Activated CD8-positive, alpha-beta T cell treated with anti-CD3 and anti-CD28 coated beads for 36 hours (primary cell): Measurements from ENCODE around the gene LGI1. TPM values are rescaled to one million over a fixed set of nuclear protein-coding genes. Genes with fewer than 3 reads are reported as not detected.

Experiments
- ATAC-seq: fragments of 200-7000 bp; cut with Tn5 transposase; one replicate; pipeline ENCODE4 v1.10.0; 2021; ENCODE audit warnings: mild to moderate bottlenecking, moderate library complexity
- CTCF ChIA-PET: fragments of 350-600 bp; sonication (Branson Sonifier 250); formaldehyde crosslinking; loops from one replicate; lab custom pipeline; 2021; ENCODE audit warnings: antibody characterized with exemption; lab: Charles Lee
- POLR2A ChIA-PET: fragments of 350-600 bp; sonication (Branson Sonifier 250); formaldehyde crosslinking; loops from one replicate; lab custom pipeline; 2021; ENCODE audit warnings: antibody characterized with exemption; lab: Charles Lee
- DNase-seq: peaks from one replicate; pipeline ENCODE4 v3.0.0-alpha.2; 2020
- H3K27ac Mint-ChIP-seq: one replicate; pipeline ENCODE4 v1.8.0; 2021; ENCODE audit warnings: mild to moderate bottlenecking, mixed read lengths
- H3K27me3 Mint-ChIP-seq: one replicate; pipeline ENCODE4 v1.8.0; 2021; ENCODE audit warnings: mixed read lengths
- H3K36me3 Mint-ChIP-seq: one replicate; pipeline ENCODE4 v1.8.0; 2021; ENCODE audit warnings: low read depth, mixed read lengths
- H3K4me1 Mint-ChIP-seq: one replicate; pipeline ENCODE4 v1.8.0; 2021; ENCODE audit warnings: low read depth, mixed read lengths
- H3K4me3 Mint-ChIP-seq: one replicate; pipeline ENCODE4 v1.8.0; 2021; ENCODE audit warnings: mild to moderate bottlenecking, moderate library complexity, mixed read lengths
- H3K9me3 Mint-ChIP-seq: one replicate; pipeline ENCODE4 v1.8.0; 2021; ENCODE audit warnings: mixed read lengths
- intact Hi-C: fragments of 100-400 bp; cut with micrococcal nuclease; formaldehyde crosslinking; loops from one replicate; pipeline ENCODE4 v1.10.0; 2022
- total RNA-seq, 2 experiments: library from RNA; stranded (reverse); gene quantifications; one replicate each; pipeline ENCODE4 v1.2.3, GENCODE V29; 2021
- TF ChIP-seq, protein P1 (sequence below): fragments of 200-600 bp; IDR thresholded peaks from one replicate; pipeline ENCODE4 v1.8.0; 2022; ENCODE audit warnings: antibody characterized with exemption, mild to moderate bottlenecking

Gene LGI1
- total RNA-seq, 2 experiments from 2014 or later: not detected

DNA sequence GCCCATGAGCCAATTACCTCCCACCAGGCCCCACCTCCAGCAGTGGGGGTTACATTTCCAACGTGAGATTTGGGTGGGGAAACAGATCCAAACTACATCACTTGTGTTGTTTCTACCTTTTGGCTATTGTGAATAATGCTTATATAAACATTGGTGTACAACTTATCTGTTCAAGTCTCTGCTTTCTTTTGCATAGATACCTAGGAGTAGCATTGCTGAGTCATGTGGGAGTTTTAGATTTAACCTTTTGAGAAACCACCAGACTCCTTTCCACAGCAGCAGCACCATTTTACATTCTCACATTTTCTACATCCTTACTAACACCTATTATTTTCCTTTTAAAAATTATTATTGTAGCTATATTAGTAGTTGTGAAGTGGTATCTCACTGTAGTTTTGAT, 41.0 kb upstream of the LGI1 start:
- no peaks in the 10 kb centered on the region for H3K36me3 Mint-ChIP-seq
- no peak for DNase-seq
- intact Hi-C loops: no loop called here
- H3K9me3 Mint-ChIP-seq: no peaks in the 10 kb centered on the region
- no peak for ATAC-seq
- CTCF ChIA-PET: no interaction called here
- H3K4me3 Mint-ChIP-seq: no peak overlapping the region
- no peak overlapping the region for H3K27ac Mint-ChIP-seq
- TF ChIP-seq, protein P1, sequence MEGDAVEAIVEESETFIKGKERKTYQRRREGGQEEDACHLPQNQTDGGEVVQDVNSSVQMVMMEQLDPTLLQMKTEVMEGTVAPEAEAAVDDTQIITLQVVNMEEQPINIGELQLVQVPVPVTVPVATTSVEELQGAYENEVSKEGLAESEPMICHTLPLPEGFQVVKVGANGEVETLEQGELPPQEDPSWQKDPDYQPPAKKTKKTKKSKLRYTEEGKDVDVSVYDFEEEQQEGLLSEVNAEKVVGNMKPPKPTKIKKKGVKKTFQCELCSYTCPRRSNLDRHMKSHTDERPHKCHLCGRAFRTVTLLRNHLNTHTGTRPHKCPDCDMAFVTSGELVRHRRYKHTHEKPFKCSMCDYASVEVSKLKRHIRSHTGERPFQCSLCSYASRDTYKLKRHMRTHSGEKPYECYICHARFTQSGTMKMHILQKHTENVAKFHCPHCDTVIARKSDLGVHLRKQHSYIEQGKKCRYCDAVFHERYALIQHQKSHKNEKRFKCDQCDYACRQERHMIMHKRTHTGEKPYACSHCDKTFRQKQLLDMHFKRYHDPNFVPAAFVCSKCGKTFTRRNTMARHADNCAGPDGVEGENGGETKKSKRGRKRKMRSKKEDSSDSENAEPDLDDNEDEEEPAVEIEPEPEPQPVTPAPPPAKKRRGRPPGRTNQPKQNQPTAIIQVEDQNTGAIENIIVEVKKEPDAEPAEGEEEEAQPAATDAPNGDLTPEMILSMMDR: no peak
- POLR2A ChIA-PET: no interaction called here
- no peaks in the 10 kb centered on the region for H3K4me1 Mint-ChIP-seq
- H3K27me3 Mint-ChIP-seq: peaks cover 16% of the 10 kb centered on the region

DNA sequence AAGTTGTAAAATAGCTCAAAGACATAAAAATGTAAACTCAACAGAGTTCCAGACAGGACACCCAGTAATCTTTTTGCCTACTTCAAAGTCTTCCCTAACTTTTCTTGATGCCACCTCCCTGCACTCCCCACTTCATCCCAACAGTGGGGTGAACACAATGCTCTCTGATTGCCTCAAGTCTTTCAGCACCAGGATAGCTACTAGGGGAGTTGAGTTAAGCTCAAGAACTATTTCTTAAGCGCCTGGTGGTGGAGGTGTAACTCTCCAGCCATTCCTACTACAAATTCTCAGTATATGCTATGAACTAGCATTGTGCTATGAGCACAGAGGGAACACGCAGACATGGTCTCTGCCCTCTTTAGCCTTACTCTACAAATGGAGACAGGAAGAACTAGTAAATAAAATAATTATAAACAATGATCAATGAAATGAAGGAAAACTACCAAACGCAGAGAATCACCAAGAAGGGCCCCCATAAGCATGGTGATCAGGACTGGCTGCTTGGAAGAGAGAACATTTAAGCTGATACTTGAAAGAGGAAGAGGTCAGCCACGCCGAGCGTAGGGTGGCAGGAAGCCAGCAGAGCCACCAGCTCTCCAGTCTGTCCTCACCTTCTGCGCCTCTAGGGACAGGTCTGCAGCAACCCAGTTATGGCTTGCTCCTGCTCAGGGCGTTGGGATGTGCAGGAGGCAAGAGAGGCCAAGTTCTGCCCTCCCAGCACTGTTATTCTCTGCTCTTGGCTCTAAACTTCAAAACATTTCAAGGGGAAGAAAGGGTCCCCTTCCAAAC, 38.6 kb upstream of the LGI1 start:
- POLR2A ChIA-PET: no interaction called here
- H3K36me3 Mint-ChIP-seq: no peaks in the 10 kb centered on the region
- TF ChIP-seq, protein P1: no peak
- ATAC-seq: no peak
- CTCF ChIA-PET: no interaction called here
- intact Hi-C loops: no loop called here
- DNase-seq: no peak
- H3K4me3 Mint-ChIP-seq: no peak overlapping the region
- H3K27ac Mint-ChIP-seq: no peak overlapping the region
- peaks cover 19% of the 10 kb centered on the region for H3K27me3 Mint-ChIP-seq
- no peaks in the 10 kb centered on the region for H3K9me3 Mint-ChIP-seq
- H3K4me1 Mint-ChIP-seq: no peaks in the 10 kb centered on the region

DNA sequence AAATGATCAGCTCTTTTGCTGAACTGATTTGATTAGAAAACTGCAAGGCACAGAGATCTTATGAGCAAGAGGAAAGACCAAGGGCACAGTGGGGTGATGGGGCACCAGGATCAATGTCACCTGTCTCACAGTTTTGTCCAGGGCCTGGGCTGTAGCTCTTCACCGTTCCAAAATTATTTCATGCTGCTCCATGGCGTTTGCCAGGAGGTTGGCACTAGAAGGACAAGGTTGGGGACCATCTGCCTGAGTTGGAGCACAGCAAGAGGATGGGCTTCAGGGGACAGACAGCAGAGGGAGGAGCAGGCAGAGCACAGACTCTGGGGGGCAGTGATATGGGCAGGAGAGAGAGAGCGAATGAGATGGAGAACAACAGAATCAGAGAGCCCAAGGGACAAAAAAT, 37.8 kb upstream of the LGI1 start:
- ChIA-PET CTCF (no interaction called here), POLR2A (no interaction called here)
- TF ChIP-seq, protein P1: no peak
- no peak overlapping the region for H3K27ac Mint-ChIP-seq
- H3K27me3 Mint-ChIP-seq: peaks cover 19% of the 10 kb centered on the region
- DNase-seq (no peak), ATAC-seq (no peak)
- intact Hi-C loops: no loop called here
- H3K4me3 Mint-ChIP-seq: no peak overlapping the region
- H3K4me1 Mint-ChIP-seq: no peaks in the 10 kb centered on the region
- no peaks in the 10 kb centered on the region for H3K9me3 Mint-ChIP-seq
- H3K36me3 Mint-ChIP-seq: no peaks in the 10 kb centered on the region

DNA sequence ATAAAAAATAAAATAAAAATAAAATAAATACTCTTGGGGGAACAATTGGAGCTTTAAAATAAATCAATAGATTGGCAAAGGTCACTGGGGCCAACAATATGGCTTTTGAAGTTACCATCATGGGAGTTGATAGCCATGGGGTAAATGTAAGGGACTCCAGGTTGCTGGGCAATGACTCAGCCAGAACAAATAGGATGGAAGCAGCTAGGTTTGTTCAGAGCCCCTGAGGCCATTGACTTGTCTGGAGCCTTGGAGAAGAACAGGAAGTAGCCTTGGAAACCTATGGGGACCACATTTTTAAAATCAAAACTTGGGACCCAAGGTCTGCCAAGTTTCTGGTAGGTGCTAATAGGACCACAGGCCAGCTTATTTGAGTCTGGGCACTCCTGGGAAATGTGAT, 35.2 kb upstream of the LGI1 start:
- Mint-ChIP-seq H3K9me3 (no peaks in the 10 kb centered on the region), H3K27ac (no peak overlapping the region), H3K36me3 (no peaks in the 10 kb centered on the region), H3K4me1 (no peaks in the 10 kb centered on the region), H3K4me3 (no peak overlapping the region), H3K27me3 (peaks cover 24% of the 10 kb centered on the region)
- ATAC-seq (no peak), DNase-seq (no peak)
- POLR2A ChIA-PET: no interaction called here
- TF ChIP-seq, protein P1: no peak
- intact Hi-C loops: no loop called here
- CTCF ChIA-PET: no interaction called here

DNA sequence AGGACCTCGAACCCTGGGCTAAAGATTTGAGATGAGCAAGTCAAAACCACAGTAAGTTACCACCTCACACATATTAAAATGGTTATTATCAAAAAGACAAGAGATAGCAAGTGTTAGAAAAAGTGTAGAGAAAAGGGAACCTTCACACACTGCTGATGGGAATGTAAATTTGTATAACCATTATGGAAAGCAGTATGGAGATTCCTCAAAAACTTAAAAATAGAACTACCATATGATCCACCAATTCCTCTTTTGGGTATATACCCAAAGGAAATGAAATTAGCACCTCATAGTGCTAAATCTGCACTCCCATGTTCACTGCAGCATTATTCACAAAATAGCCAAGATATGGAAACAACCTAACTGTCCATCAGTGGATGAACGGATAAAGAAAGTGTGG, 34.6 kb upstream of the LGI1 start:
- TF ChIP-seq, protein P1: no peak

More for the DNA sequence above, 34.6 kb upstream of the LGI1 start:
- no peak overlapping the region for H3K27ac Mint-ChIP-seq
- H3K4me1 Mint-ChIP-seq: no peaks in the 10 kb centered on the region
- intact Hi-C loops: no loop called here
- H3K27me3 Mint-ChIP-seq: peaks cover 24% of the 10 kb centered on the region
- H3K4me3 Mint-ChIP-seq: no peak overlapping the region
- no peaks in the 10 kb centered on the region for H3K36me3 Mint-ChIP-seq
- ATAC-seq (no peak), DNase-seq (no peak)
- ChIA-PET POLR2A (no interaction called here), CTCF (no interaction called here)
- no peaks in the 10 kb centered on the region for H3K9me3 Mint-ChIP-seq
